ENCODE results near the gene IRF6.

Gene IRF6

GRCh38 chr1:209790286-209791193 lies 15.4 kb downstream of the IRF6 start:
- DNase-seq (ENCODE audit: low read depth) = no peak

- DNase-seq (ENCODE audit: low read depth) = no peak
Measured at GRCh38 chr1:209789245-209789644, 16.7 kb downstream of the IRF6 start.

GRCh38 chr1:209787551-209787950 lies 18.4 kb downstream of the IRF6 start:
- DNase-seq (ENCODE audit: low read depth) = no peak

GRCh38 chr1:209786146-209786545 lies 19.8 kb downstream of the IRF6 start:
- DNase-seq (ENCODE audit: low read depth) = no peak

- no peak for DNase-seq (ENCODE audit: low read depth)
Measured at GRCh38 chr1:209785592-209785991, 20.4 kb downstream of the IRF6 start.

- peak; percentile 100 for DNase-seq (ENCODE audit: low read depth)
Measured at GRCh38 chr1:209784265-209785169, 21.4 kb downstream of the IRF6 start, which contains the start of gene C1orf74. TSS of gene C1orf74 (minus strand) at chr1:209784559. CDS start at chr1:209783634, 925 bp downstream.

- no peak for DNase-seq (ENCODE audit: low read depth)
Measured at GRCh38 chr1:209783386-209783785, 22.6 kb downstream of the IRF6 start.

GRCh38 chr1:209780268-209780667 lies 25.7 kb downstream of the IRF6 start:
- DNase-seq (ENCODE audit: low read depth) = no peak

- no peak for DNase-seq (ENCODE audit: low read depth)
Measured at GRCh38 chr1:209778102-209778501, 27.8 kb downstream of the IRF6 start.

- DNase-seq (ENCODE audit: low read depth) = no peak
Measured at GRCh38 chr1:209777587-209777986, 28.4 kb downstream of the IRF6 start.

- no peak for DNase-seq (ENCODE audit: low read depth)
Measured at GRCh38 chr1:209775678-209776077, 30.3 kb downstream of the IRF6 start.

GRCh38 chr1:209774592-209774991 lies 31.4 kb downstream of the IRF6 start:
- DNase-seq (ENCODE audit: low read depth) = no peak

- no peak for DNase-seq (ENCODE audit: low read depth)
Measured at GRCh38 chr1:209772126-209772525, 33.8 kb downstream of the IRF6 start.

- DNase-seq (ENCODE audit: low read depth) = no peak
Measured at GRCh38 chr1:209770636-209771415, 35.1 kb downstream of the IRF6 start.

- DNase-seq (ENCODE audit: low read depth) = no peak
Measured at GRCh38 chr1:209769971-209770370, 36.0 kb downstream of the IRF6 start.

GRCh38 chr1:209769171-209769904 lies 36.6 kb downstream of the IRF6 start:
- DNase-seq (ENCODE audit: low read depth) = peak; percentile 55

GRCh38 chr1:209768354-209768774 lies 37.6 kb downstream of the IRF6 start:
- DNase-seq (ENCODE audit: low read depth) = peak; percentile 58

GRCh38 chr1:209767706-209768105 lies 38.2 kb downstream of the IRF6 start:
- no peak for DNase-seq (ENCODE audit: low read depth)

GRCh38 chr1:209767096-209767495 lies 38.8 kb downstream of the IRF6 start:
- no peak for DNase-seq (ENCODE audit: low read depth)

- DNase-seq (ENCODE audit: low read depth) = no peak
Measured at GRCh38 chr1:209766051-209766450, 39.9 kb downstream of the IRF6 start.

GRCh38 chr1:209761011-209761635 lies 44.8 kb downstream of the IRF6 start:
- DNase-seq (ENCODE audit: low read depth) = no peak
